ENCODE data around the gene POLE3.

GRCh38 chr9:113389451-113389850 is 21.0 kb downstream of the POLE3 start:
- TF ChIP-seq CTCF (conservative IDR thresholded peaks at IDR 0.05; ENCODE audit: low read depth in 2 of 2) (no peak), POLR2AphosphoS5 (IDR thresholded peaks at IDR 0.05; ENCODE audit: low read depth) (no peak), EZH2phosphoT487 (IDR thresholded peaks at IDR 0.05; ENCODE audit: unreplicated experiment) (no peak), EZH2 (IDR thresholded peaks at IDR 0.05; ENCODE audit: low read depth, unreplicated experiment) (no peak), REST (IDR thresholded peaks at IDR 0.05; ENCODE audit: unreplicated experiment) (no peak), JUNB (IDR thresholded peaks at IDR 0.05; ENCODE audit: unreplicated experiment) (no peak), STAT1 (IDR thresholded peaks at IDR 0.05; ENCODE audit: unreplicated experiment) (no peak), CREB1 (CRISPR knock-in tag; IDR thresholded peaks at IDR 0.05; ENCODE audit: low read depth) (no peak)
